ENCODE results near the gene SPAG17. TPM values are rescaled to one million over a fixed set of nuclear protein-coding genes. Genes with fewer than 3 reads are reported as not detected.

Gene SPAG17
- total and polyA plus RNA-seq, 2 of the 4 experiments (the other 2 are of a cell fraction), result 0.10 TPM; not detected in 1

- H2BK120ac ChIP-seq (ENCODE audit: low read depth, low read length), result no peak overlapping the region
- intact Hi-C loops (cut with micrococcal nuclease) (no loop called here), dilution Hi-C loops (cut with HindIII; ENCODE audit: low sequenced_read_pairs, unreplicated experiment) (no loop called here), in situ Hi-C loops (cut with MboI; ENCODE audit: low sequenced_read_pairs) (no loop called here)
- no peak for TF ChIP-seq USF2 (IDR thresholded peaks at IDR 0.05; ENCODE audit: low read depth, low read length)
- no peak for TF ChIP-seq MAZ (IDR thresholded peaks at IDR 0.05; ENCODE audit: borderline replicate concordance, low read depth, low read length)
- no peak for TF ChIP-seq RAD21 (IDR thresholded peaks at IDR 0.05; ENCODE audit: low read length)
- no peak for TF ChIP-seq CEBPB (IDR thresholded peaks at IDR 0.05; ENCODE audit: low read depth, low read length)
- TF ChIP-seq SMC3 (IDR thresholded peaks at IDR 0.05; ENCODE audit: low read depth, low read length), result no peak
- no peak overlapping the region for H4K5ac ChIP-seq (ENCODE audit: low read depth, low read length)
- H2AK5ac ChIP-seq (ENCODE audit: low read depth, low read length), result no peak overlapping the region
- H2BK5ac ChIP-seq (ENCODE audit: low read depth, low read length, poor library complexity, severe bottlenecking), result no peak overlapping the region
- ChIA-PET CTCF (no interaction called here), POLR2A (ENCODE audit: unreplicated experiment) (no interaction called here)
- no peak overlapping the region for H2BK20ac ChIP-seq (ENCODE audit: low read depth, low read length)
- no peak overlapping the region for H3K23ac ChIP-seq (ENCODE audit: low read depth, low read length)
- H3K27me3 ChIP-seq (ENCODE audit: control insufficient read depth, insufficient read depth, low read length), result 0 out of 2 replicates have a peak, but pooled peaks cover 4% of the 10 kb centered on the region
- no peaks in the 10 kb centered on the region for H3K9me3 ChIP-seq (ENCODE audit: control insufficient read depth, insufficient read depth, low read length)
- ATAC-seq (ENCODE audit: low read depth) (no peak), DNase-seq (no peak)
- no peaks in the 10 kb centered on the region for H3K9me1 ChIP-seq (ENCODE audit: insufficient read depth, low read length)
- no peak overlapping the region for H3K4me2 ChIP-seq (ENCODE audit: low read depth, low read length)
- H4K8ac ChIP-seq (ENCODE audit: low read depth in 2 of 2, low read length in 2 of 2), result no peak overlapping the region
- no peaks in the 10 kb centered on the region for H3K4me1 ChIP-seq (ENCODE audit: control insufficient read depth, insufficient read depth, low read length)
- no peak overlapping the region for H3K18ac ChIP-seq (ENCODE audit: low read depth, low read length)
- no peak overlapping the region for H2AFZ ChIP-seq (replicated peaks; ENCODE audit: low read length, poor library complexity)
- no peak overlapping the region for H3K14ac ChIP-seq (replicated peaks; ENCODE audit: low read depth, low read length)
- no TSS peak for BruUV-seq (replicated peaks)
- H4K91ac ChIP-seq (ENCODE audit: insufficient read depth, low read depth, low read length), result no peak overlapping the region
- no peaks in the 10 kb centered on the region for H3K79me1 ChIP-seq (ENCODE audit: low read depth in 1 of 2, low read length in 2 of 2)
- no peaks in the 10 kb centered on the region for H4K20me1 ChIP-seq (ENCODE audit: insufficient read depth, low read length)
- no peak overlapping the region for H2BK15ac ChIP-seq (ENCODE audit: low read depth, low read length)
- no peak overlapping the region for H3K4ac ChIP-seq (ENCODE audit: low read depth, low read length)
- H3K4me3 ChIP-seq (ENCODE audit: insufficient read depth, low read depth, low read length), result no peak overlapping the region
- no peaks in the 10 kb centered on the region for H3K36me3 ChIP-seq (ENCODE audit: control insufficient read depth, insufficient read depth, low read length)
- H3K9ac ChIP-seq (ENCODE audit: low read depth, low read length), result no peak overlapping the region
- no peak overlapping the region for H3K56ac ChIP-seq (ENCODE audit: extremely low read depth, insufficient read depth, low read length)
- no peak overlapping the region for H2AK9ac ChIP-seq (replicated peaks; ENCODE audit: low read depth, low read length, poor library complexity)
- H3K27ac ChIP-seq (ENCODE audit: insufficient read depth, low read length), result no peak overlapping the region
Observed at GRCh38 chr1:118100686-118101514, 84.1 kb downstream of the SPAG17 start.

Data from IMR-90 (cell line).